Measurements from ENCODE around the gene MGAT4B. TPM values are rescaled to one million over a fixed set of nuclear protein-coding genes. Genes with fewer than 3 reads are reported as not detected.

MGAT4B gene
- polyA plus RNA-seq, 2 of the 4 experiments (the other 2 are of a cell fraction): 57.4 to 166 TPM

- TF ChIP-seq PBX3 (IDR thresholded peaks at IDR 0.05): no peak
- TF ChIP-seq ZC3H11A (IDR thresholded peaks at IDR 0.05): no peak
- TF ChIP-seq MAX (IDR thresholded peaks at IDR 0.05): no peak
Observed at GRCh38 chr5:179769271-179769670, 37.4 kb downstream of the MGAT4B start (continued).

- H3K27ac ChIP-seq: no peak overlapping the region
- FAIRE-seq (no peak), DNase-seq (ENCODE audit: low read depth in 1 of 2, low spot score in 1 of 2) (no peak), ATAC-seq (0 out of 6 replicates have a peak, but pooled peaks of 1 of the 2 experiments have one; percentile 30)
- no peak overlapping the region for H3K4me3 ChIP-seq
- WGBS (ENCODE audit: missing lambda C conversion rate): 96% methylated on average over 18 of the region's 18 CpGs
- TF ChIP-seq RAD21 (conservative IDR thresholded peaks at IDR 0.05 in 1 of 2, IDR thresholded peaks at IDR 0.05 in 1 of 2) (no peak), USF2 (IDR thresholded peaks at IDR 0.05) (no peak), CTCF (IDR thresholded peaks at IDR 0.05) (0 out of 3 replicates have a peak, but pooled peaks have one; percentile 9), BCL3 (IDR thresholded peaks at IDR 0.05) (no peak)
- H3K9me3 ChIP-seq: no peaks in the 10 kb centered on the region
- POLR2A ChIA-PET: no interaction called here
- H3K4me2 ChIP-seq: no peak overlapping the region
- H3K4me1 ChIP-seq: peaks cover 25% of the 10 kb centered on the region
- CTCF ChIA-PET: interaction anchor here (1.2 to 5.5 kb wide), 5 partner anchors 8 to 323 kb away, joined by 3 to 26 read pairs (median 8); partner anchors contain the start of gene LTC4S
Observed at GRCh38 chr5:179768326-179769085, 38.2 kb downstream of the MGAT4B start.

- Histone ChIP-seq H3K9me3 (no peaks in the 10 kb centered on the region), H3K4me2 (no peak overlapping the region), H3K4me1 (peaks cover 32% of the 10 kb centered on the region), H3K4me3 (no peak overlapping the region), H3K27ac (no peak overlapping the region)
- TF ChIP-seq FOSL2 (IDR thresholded peaks at IDR 0.05): no peak
- no peak for TF ChIP-seq FOSL2 (CRISPR knock-in tag; IDR thresholded peaks at IDR 0.05)
- TF ChIP-seq NFE2L2 (conservative IDR thresholded peaks at IDR 0.05; ENCODE audit: low read length): no peak
- no peak for TF ChIP-seq POLR2AphosphoS2 (conservative IDR thresholded peaks at IDR 0.05; ENCODE audit: low read length)
- TF ChIP-seq HOXB5 (CRISPR knock-in tag; IDR thresholded peaks at IDR 0.05): no peak
- TF ChIP-seq HEYL (CRISPR knock-in tag; IDR thresholded peaks at IDR 0.05): no peak
- ATAC-seq (no peak), DNase-seq (ENCODE audit: low read depth in 1 of 2, low spot score in 1 of 2) (no peak), FAIRE-seq (no peak)
- ChIA-PET POLR2A (no interaction called here), CTCF (interaction anchor here (1.4 to 5.5 kb wide), 5 partner anchors 9 to 179 kb away, joined by 3 to 26 read pairs (median 8); partner anchors contain the start of gene LTC4S)
- WGBS (ENCODE audit: missing lambda C conversion rate): 97% methylated on average over 9 of the region's 9 CpGs
Observed at GRCh38 chr5:179767496-179768100, 39.1 kb downstream of the MGAT4B start.
